Gastroesophageal sphincter (tissue), 3 donors: ENCODE measurements around the gene TSPEAR.

Experiments used
- EP300 ChIP-seq: sonication (generic); formaldehyde crosslinking; IDR thresholded peaks from one replicate; pipeline ENCODE4 v1.6.1; 2017; ENCODE audit warnings: antibody characterized with exemption, mild to moderate bottlenecking
- POLR2A ChIP-seq, 2 donors: fragments of 450-650 bp; IDR thresholded peaks; one replicate each; pipeline ENCODE4 v1.6.1; 2017; ENCODE audit warnings: antibody characterized with exemption in 2 of 2, mild to moderate bottlenecking in 2 of 2, moderate library complexity in 1 of 2
- TF ChIP-seq, protein P1 (sequence below), 4 experiments: fragments of 200-600 bp in 2 of 4; fragments of 450-650 bp in 2 of 4; sonication (generic) in 1 of 4; IDR thresholded peaks; one replicate each; pipeline ENCODE4 v1.5.1; 2017 to 2019; ENCODE audit warnings: antibody characterized with exemption in 4 of 4, mild to moderate bottlenecking in 2 of 4, moderate library complexity in 2 of 4

DNA sequence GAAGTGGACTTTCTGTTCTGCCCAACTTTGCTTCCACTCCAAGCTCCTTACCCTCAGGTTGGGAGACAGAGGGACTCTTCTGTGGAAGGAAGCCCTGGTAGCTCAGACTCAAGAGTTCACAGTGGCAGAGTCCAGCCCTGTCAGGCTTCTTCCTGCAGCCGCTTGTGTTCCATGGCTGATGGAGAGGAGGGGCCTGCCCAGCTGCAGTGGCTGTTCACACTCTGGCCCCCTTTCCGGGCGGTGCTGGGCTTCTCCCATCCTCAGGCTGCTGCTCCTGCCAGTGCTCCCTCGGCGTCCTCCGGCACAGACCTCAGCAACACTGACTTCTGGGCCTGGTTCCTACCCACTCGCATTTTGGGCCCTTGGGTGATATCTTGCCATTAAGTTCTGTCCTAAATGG lies 175.4 kb downstream of the TSPEAR start:
- TF ChIP-seq, protein P1, sequence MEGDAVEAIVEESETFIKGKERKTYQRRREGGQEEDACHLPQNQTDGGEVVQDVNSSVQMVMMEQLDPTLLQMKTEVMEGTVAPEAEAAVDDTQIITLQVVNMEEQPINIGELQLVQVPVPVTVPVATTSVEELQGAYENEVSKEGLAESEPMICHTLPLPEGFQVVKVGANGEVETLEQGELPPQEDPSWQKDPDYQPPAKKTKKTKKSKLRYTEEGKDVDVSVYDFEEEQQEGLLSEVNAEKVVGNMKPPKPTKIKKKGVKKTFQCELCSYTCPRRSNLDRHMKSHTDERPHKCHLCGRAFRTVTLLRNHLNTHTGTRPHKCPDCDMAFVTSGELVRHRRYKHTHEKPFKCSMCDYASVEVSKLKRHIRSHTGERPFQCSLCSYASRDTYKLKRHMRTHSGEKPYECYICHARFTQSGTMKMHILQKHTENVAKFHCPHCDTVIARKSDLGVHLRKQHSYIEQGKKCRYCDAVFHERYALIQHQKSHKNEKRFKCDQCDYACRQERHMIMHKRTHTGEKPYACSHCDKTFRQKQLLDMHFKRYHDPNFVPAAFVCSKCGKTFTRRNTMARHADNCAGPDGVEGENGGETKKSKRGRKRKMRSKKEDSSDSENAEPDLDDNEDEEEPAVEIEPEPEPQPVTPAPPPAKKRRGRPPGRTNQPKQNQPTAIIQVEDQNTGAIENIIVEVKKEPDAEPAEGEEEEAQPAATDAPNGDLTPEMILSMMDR (IDR thresholded peaks at IDR 0.05) = no peak
- no peak for TF ChIP-seq POLR2A (IDR thresholded peaks at IDR 0.05)
- no peak for TF ChIP-seq EP300
